Inflammatory macrophage (primary cell): ENCODE results near the gene DRD2.

ENCODE experiments used
- DNase-seq, 2 donors: peaks; one replicate each; pipeline ENCODE4 v3.0.0-alpha.2; 2020 to 2022

Gene DRD2

DNA sequence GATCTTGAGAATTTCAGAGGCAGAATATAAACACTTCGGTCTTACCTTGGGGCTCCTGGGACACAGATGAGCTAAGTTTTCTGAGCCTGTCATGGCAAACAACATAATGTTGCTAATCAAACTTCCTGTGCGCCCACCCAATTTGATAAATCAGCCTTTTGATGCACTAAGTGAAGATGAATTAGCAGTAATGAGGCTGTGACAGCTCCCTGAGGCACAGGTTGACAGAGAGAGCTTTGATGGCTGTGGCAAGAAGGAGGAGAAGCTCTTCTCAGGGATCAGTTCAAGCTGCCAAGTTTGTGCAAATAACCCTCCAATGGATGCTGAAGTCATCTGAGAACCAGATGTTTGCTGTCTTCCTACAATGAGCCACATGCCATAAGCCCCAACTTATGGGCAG is 34.4 kb downstream of the DRD2 start:
- no peak for DNase-seq

DNA sequence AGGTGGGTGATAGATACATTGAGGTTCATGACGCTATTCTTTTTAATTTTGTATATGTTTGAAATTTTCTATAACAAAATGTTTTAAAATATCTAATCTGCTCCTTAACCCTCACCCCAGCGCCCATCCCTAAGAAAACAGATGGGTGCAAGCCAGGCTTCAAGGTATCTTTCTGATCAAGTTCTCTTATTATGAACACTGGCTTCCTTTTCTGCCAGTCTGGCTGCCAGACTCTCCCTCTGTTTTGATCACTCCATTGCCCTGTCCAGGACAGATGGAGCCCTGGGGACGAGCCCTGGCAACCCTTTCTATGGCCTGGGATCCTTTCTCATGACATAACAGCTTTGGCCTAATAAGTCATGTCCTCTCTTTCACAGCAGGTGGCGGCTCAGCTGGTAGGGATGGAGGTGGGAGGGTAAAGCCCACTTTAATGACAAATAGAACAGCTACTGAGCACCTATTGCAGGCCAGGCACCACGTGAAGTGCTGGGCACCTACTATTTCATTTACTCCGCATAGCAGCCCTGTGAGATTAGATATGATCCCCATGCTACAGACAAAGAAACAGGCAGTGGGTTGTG is 38.4 kb downstream of the DRD2 start:
- DNase-seq: no peak

DNA sequence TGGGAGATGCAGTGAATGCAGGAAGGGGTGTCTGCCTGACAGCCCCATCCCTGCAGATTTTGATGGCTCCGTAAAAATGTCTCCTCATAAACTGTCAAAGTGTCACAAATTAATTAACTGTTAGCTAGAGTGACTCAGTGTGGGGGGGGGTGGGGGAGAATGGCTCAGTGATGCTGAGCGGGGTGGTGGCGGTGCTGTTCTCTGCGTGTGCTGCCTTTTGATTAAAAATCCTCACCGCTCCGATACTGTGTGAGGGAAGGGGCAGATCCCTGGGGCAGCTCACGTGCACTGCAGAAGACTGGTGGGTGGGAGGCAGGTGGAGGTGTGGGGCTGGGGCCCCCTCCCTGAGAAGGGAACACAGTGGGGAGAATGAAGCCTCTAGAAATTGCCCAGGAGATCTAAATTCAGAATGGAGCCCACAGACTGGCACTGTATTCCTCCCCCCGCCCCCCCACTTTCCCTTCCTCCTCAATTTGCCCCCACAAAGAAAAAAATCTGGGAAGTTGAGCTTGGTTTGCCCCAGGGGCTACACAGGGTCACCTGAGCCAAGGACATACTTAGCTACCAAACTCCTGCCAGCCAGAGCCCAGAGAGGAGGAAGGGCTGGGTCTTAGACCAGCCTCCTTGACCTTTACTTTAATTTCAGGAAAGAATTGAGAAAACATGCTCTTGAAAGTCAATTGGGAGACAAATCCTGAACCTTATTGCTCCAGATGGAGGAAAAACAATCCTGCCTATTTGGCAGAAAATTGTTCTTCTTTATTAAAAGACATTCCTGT is 39.8 kb downstream of the DRD2 start:
- no peak for DNase-seq

DNA sequence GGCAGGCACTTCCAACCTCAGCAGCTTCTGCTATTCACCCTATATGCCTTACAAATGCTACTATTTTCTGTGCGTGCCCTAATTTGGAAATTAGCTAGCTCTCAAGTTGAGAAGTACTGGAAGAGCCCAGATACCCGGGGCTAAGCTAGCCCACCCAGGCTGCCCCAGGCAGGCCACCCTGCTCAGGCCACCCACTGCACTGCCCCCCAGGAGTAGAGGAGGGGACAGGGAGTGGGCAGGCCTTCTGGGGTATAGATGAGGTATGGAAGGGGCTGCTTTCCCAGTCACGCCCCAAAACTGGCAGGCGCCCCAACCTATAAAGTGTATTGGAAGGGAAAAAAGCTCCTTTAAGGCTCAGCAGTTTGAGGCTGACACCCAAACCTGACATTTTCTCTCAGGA is 43.5 kb downstream of the DRD2 start:
- DNase-seq: no peak

DNA sequence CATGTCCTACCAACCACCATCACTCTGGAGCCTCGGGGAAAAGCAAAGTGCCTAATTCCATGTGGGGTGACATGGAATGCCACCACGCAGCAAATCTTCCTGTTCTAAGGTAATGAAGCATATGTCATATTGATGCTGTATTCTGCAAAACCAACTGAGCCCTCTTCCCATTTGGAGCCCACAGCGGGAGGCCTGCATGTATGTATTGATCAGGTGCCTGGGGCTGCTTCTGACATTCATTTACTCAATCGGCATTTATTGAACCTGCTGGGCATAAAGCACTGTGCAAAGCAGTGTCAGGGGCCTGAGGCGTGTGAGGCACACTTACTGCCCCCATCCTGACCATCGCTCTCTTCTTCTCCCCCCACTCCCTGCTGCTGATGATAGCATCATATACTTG is 48.5 kb downstream of the DRD2 start:
- DNase-seq: no peak

DNA sequence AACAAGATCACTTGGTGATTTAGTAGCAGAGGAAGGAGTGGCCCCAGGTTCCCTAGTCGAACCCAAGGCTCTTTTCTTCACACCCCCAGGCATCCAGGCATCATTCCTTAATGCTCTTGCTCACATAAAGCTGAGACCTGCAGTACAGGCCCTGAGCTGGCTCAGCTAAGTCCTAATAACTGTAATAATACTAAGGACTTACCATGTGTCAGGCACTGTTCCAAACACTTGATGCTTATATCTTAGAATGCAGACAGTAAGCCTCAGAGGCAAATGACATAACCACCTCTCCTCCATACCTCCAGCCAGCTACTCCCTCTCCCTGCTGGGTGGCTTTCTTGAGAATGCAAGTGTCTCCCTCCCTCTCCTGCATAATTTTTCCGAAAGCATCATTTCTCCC is 54.4 kb downstream of the DRD2 start:
- DNase-seq: no peak

DNA sequence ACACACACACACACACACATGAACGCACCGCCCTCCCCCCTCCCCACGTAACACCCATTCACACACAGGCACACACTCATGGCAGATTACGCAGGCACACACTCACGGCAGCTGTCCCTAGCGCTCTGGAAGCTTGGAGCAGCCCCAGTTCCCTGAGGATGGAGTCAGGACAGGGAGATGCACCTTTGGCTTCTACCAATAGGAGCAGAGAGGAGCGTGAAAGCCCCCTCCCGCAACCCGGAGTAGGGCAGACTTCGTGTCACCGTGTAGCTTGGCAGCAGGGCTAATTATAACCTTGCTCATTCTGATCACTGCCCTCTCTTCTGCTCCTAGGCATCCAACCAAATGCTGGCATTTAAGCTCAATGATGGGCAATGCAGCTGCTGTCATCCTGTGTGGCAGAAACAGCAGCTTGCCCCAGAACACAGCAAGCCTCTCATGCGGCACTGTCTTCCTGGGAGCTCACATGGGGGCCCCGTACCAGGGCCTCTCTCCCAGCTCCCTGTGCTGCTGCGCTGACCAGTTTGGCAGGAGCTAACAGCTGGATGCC is 55.7 kb downstream of the DRD2 start:
- no peak for DNase-seq

DNA sequence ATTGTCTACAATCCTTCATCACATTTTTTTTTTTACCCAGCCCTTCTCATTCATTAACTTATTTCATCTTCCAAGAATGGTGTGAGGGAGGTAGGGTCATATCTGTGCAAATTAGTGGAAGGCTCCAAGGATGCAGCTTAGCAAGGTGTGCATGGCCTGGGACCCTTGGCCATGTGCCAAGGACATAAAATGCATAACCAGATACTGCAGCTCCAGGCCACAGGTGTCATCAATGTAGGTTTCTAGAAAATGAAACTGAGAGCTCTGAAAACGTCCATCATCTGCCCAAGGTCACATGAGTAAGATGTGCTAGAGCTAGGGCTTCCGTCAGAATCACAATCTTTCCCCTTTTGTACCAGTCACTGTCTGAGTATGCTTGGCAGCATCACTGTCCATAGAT is 57.8 kb downstream of the DRD2 start:
- DNase-seq: no peak

DNA sequence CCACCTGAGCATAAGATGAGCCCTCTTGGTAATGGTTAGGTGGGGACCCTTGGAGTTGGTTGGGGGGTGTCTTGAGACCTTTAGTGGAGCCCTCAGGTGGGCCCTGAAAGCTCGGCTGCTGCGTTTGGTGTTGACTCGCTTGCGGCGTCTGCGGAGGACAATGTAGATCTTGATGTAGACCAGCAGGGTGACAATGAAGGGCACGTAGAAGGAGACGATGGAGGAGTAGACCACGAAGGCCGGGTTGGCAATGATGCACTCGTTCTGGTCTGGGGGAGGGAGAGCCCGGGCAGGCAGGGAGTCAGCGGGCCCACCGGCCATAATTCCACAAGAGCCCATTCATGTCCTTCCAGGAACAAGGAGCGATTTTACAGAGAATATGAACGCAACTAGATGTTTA is 59.9 kb downstream of the DRD2 start:
- DNase-seq: no peak

DNA sequence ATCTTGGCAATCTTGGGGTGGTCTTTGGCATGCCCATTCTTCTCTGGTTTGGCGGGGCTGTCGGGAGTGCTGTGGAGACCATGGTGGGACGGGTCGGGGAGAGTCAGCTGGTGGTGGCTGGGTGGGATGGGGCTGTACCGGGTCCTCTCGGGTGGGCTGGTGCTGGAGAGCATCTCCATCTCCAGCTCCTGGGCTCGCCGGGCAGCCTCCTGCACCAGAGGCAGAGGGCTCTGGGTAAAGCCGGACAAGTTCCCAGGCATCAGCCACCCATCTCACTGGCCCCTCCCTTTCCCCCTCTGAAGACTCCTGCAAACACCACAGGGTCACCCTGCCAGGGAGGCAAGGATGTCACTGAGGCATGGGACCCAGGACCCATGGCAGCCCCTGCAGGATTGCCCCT is 62.5 kb downstream of the DRD2 start:
- no peak for DNase-seq

DNA sequence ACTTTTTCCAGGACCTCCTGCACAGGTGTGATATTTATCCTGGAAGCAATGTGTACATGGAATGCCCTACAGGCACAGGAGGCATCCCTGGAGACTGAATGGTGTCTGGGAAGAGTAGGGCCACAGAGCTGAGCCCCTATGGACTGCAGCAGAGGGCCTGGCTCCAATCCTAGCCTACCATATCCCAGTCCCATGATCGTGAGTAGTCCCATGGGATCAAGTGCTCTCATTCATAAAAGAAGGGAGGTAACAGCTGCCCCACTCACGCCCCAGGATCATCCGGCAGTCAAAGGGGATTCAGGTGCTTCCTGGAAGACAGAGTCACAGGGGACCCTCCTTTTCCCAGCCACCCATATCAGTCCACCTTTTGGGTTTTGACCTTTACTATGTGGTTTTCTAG is 63.7 kb downstream of the DRD2 start:
- DNase-seq: no peak

DNA sequence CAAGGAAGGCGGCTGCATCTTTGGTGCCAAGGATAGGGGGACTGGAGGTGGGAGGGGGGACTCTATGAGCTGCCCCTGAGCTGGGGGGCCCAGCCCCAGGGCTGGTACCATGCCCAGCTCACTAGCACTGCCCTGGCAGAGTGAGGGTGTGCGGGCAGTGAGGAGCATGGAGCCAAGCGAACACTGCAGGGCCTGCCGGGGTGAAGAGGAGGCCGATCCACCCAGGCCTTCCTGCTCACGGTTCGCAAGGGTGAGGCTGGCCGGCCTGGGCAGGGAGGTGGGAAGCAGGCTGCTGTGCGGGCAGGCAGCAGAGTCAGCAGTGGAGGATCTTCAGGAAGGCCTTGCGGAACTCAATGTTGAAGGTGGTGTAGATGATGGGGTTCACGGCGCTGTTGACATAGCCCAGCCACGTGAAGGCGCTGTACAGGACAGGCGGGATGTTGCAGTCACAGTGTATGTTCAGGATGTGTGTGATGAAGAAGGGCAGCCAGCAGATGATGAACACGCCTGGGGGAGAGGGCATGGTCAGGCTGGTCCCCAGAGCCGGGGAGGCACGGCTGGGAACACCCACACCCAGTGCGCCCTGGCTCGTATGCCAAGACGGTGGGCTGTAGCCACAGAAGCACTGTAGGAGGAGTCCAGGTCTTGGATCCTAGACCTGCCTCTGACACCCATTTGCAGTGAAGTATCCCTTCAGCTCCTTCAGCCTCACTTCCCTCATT is 64.6 kb downstream of the DRD2 start:
- no peak for DNase-seq

DNA sequence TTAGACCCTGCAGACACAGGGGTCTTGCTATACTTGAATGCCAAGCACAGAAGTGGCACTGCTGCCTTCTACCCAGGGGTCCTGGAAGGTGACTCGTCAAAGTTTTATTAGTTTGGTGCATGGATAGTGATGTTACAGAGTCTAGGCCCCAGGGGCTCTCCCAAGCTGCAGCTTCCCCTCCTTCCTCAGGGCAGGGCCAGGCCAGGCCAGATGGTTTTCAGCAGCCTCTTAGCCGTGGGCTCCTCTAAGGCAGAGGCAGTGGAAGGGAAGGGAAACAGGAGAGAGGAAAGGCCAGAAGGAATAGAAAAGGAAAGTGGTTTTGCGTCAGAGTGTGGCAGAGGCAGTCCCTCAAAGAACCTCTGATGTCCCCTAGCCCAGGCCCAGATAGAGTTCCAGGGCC is 65.7 kb downstream of the DRD2 start:
- DNase-seq: no peak

DNA sequence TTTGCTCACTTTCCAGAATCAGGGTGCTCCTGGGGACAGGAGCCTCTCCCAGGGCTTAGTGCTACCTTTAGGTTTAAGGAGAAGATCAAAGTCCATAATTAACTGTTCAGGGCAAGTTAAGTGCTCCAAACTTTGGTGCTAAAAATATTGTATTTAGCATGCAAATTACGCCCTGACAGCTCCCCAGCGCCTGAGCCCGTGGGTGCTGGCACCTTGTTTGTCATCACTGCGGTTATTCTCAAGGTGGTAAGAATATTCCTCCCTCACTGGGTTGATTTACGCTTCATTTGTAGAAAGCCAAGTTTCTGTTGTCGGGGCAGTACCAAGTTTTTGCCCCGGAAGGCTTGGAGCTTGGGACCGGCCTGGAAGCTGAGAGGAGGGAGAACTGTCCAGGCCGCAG is 66.3 kb downstream of the DRD2 start:
- DNase-seq: no peak

DNA sequence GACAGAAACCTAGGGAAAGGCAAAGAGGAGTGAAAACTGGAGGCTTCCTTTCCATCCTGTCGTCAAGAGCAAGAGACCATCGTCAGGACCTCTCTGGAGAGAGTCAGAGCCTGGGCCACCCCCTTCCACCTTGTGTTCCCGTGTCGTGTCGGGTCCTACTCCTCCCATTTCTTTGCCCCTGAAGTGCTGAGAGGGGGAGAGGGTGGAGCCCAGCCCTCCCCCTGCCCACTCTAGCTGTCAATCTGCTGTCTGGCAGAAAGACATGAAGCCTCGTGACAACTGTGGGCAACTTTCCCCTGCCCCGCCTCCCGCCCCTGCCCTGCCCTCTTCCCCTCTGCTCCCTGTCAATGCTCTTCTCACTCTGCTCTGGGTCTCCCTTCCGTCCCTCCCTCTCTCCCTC is 67.0 kb downstream of the DRD2 start:
- no peak for DNase-seq

DNA sequence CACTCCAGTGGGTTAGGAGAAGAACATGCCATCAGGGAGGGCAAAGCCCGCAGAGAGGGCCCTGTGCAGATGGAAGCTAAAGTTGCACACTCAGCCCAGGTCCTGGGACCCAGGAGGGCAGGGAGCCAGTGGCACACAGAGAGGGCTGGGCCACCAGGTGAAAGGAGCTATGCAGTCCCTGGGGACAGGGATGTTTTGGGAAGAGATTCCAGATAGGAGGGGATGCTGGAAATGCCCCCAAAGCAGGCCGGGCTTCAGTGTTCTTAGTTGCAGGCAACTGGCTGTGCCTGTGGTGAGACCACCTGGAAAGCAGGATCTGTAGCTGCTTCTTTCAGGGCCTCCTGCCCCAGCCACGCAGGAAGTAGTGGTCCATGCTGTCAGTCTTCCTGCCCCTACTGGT is 68.0 kb downstream of the DRD2 start:
- no peak for DNase-seq

DNA sequence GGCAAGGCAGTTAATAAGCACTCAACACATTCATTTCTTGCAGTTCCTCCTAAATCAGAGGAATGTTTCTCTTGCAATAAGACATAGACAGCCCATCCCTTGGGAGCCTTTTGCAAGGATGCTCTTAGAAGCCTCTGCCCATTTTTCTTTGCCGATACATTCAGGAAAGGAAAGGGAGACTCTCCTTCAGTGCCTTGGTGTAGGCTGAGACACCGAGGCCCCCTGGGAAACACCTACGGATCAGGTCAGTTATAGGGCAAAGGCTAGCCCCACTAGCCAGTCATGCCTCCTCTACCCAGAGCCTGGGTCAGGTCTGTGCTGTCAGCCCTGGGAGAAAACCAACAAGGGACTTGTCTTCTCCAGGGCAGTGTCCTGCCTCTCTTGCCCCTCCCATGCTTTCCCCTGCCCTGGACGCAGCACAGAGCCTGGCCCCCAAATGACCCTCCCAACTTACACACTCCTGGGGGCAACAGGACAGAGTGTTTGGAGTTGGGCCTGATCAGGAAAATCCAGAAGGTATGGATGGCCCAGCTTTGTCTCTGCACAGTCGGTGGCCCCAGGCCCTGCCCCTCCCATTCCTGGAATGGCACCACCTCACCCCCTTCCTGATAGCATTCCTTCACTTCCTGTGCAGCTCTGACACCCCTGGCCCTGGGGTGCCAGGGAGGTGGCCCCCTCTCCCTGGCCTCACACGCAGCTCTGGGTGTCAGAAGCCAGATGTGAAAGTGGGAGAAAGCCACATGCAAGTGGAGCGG is 69.3 kb downstream of the DRD2 start:
- no peak for DNase-seq

DNA sequence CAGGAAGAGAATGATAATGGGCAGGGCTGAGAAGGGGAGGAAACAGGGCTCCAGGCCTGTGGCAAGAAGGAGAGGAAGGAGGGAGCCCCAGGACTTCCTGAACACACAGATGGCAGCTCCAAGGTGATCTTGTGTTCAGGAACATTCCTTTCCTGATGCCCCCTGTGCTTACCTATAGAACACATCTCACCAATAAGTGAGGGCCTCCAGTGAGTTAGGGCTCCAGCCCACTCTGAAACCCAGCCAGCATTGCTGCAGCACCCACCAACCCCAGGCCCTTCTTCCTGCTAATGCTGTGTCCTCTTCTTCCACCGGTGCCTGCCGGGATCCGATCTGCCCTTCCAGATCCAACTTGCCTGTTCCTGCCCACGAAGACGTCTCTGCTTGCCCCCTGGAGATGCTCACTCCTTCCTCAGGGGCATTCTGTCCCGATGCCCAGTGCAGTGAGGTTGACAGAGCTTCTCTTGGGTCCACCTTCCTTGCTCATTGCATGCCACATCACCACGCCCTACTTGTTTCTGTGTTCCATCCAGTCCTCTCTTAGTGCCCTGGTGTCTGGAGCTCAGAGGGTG is 70.3 kb downstream of the DRD2 start:
- DNase-seq: no peak

DNA sequence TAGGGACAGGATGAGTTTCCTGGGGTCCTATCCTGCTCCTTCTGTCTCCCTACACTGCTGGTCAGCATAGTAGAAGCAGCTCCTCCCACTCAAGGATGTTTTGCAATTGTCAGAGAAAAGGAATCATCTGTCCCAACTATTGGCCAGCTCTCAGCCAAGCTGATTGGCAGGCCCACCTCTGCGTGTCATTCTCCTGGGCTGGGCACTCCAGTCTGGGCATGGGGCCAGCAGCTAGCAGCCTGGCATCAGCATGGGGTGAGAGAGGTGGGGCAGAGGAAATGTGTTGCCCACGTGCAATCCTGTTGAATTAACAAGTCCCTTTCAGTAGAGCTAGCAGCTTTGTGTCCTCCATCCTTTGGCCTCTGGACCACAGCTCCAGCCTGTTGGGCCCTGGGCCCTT is 73.5 kb downstream of the DRD2 start:
- DNase-seq: peak; percentile 24

DNA sequence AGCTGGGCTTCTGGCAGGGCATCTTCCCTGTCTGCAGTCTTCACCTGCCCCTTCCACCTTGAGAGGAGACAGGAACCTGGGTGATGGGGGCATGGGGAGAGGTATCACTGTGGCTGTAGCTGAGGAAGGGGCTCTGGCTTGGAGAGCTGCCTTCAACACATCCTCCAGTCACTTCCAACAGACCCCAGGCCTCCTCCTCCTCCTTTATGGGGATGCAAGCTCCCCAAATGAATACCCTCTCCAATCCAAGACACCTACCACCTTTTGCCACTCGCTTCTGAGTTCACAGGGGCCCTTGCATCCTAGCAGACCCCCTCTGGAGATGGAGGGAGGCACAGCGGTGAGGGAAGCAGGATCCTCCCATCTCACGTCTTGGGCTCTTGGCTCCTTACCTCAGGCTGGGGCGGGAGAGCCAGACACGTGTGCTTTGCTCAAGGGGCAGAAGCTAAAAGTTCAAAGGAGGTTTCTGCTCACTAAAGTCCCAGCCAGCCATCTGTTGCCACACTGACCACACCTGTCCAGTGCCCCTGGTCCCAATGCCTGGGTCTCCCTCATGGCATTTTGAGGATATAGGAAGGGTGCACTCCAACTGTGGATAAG is 74.5 kb downstream of the DRD2 start:
- DNase-seq: no peak

DNA sequence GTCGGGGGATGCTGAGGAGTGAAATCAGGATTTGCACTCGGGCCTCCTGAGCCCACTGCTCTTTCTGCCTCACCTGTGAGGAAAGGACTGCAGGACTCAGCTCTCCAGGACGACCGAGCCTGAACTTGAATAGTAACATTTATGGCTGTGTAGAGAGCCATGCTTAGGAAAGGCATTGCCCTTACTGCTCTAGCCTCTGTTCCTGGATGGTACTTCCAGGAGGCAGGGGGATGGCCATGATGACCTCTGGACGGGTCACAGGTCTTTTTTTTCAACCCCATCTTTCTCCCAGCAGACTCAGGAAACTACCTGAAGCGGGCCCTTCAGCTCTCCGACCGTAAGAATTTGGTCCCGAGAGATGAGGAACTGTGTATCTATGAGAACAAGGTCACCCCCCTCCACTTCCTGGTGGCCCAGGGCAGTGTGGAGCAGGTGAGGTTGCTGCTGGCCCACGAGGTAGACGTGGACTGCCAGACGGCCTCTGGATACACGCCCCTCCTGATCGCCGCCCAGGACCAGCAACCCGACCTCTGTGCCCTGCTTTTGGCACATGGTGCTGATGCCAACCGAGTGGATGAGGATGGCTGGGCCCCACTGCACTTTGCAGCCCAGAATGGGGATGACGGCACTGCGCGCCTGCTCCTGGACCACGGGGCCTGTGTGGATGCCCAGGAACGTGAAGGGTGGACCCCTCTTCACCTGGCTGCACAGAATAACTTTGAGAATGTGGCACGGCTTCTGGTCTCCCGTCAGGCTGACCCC is 76.3 kb downstream of the DRD2 start:
- no peak for DNase-seq

DNA sequence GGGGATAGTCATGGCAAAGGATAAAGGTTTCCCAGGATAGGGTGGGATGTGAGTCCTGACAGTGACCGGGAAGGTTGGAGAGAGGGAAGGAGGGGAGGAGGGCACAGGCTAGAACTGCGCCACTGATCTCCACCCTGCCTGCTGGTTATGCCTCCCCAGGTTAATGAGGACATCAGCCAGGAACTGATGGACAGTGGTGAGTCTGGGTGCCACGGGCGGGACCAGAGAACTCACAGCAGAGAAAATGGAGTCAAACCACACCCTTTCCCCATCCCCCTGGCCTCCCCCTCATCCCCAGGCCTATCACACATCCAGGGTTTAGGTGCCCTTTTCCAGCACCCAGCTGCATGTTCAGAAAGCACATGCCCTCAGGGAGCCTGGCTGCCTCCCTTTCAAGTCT is 77.4 kb downstream of the DRD2 start:
- no peak for DNase-seq
